ENCODE measurements around the gene SLC22A13.

- TF ChIP-seq POLR2AphosphoS5 (IDR thresholded peaks at IDR 0.05) (no peak), TAF1 (IDR thresholded peaks at IDR 0.05; ENCODE audit: low read depth) (no peak), EP300 (conservative IDR thresholded peaks at IDR 0.05; ENCODE audit: poor library complexity, severe bottlenecking) (no peak), EZH2 (IDR thresholded peaks at IDR 0.05; ENCODE audit: borderline replicate concordance, insufficient read depth, low read length, poor library complexity, severe bottlenecking) (no peak), REST (IDR thresholded peaks at IDR 0.05; ENCODE audit: borderline replicate concordance) (no peak), MXI1 (conservative IDR thresholded peaks at IDR 0.05; ENCODE audit: poor library complexity, severe bottlenecking) (no peak), RAD21 (conservative IDR thresholded peaks at IDR 0.05) (no peak), SMC3 (conservative IDR thresholded peaks at IDR 0.05; ENCODE audit: poor library complexity) (no peak)
- TF ChIP-seq, protein P1, sequence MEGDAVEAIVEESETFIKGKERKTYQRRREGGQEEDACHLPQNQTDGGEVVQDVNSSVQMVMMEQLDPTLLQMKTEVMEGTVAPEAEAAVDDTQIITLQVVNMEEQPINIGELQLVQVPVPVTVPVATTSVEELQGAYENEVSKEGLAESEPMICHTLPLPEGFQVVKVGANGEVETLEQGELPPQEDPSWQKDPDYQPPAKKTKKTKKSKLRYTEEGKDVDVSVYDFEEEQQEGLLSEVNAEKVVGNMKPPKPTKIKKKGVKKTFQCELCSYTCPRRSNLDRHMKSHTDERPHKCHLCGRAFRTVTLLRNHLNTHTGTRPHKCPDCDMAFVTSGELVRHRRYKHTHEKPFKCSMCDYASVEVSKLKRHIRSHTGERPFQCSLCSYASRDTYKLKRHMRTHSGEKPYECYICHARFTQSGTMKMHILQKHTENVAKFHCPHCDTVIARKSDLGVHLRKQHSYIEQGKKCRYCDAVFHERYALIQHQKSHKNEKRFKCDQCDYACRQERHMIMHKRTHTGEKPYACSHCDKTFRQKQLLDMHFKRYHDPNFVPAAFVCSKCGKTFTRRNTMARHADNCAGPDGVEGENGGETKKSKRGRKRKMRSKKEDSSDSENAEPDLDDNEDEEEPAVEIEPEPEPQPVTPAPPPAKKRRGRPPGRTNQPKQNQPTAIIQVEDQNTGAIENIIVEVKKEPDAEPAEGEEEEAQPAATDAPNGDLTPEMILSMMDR (IDR thresholded peaks at IDR 0.05; ENCODE audit: poor library complexity, severe bottlenecking): no peak
These were observed 46.7 kb downstream of the SLC22A13 start for GRCh38 chr3:38312356-38312755.

Data from neural cell (in vitro differentiated cells).